ENCODE measurements around the gene PRR19. TPM values are rescaled to one million over a fixed set of nuclear protein-coding genes. Genes with fewer than 3 reads are reported as not detected.

The PRR19 gene
- total and polyA plus RNA-seq, 4 donors = 0.27 to 0.43 (median 0.42) TPM; not detected in 1

DNA sequence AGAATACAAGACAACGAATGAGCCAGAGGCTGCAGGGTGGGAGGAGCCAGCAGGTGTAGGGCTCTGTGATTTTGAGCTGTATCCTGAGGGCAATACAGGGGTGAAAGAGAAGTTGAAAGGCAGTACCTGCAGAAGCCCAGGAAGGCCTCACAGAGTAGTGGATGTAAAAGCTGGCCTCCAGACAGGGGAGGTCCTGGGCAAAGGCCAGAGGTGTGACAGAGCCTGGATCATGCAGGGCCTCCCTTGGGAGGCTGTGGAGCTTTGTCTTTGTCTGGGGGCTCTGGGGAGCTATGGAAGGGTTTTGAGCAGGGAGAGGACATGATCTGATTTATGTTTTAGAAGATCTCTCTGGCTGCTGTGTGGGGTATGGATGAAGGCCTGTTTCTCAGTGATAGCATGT, 26.2 kb downstream of the PRR19 start:
- Histone ChIP-seq H3K27me3 (ENCODE audit: control insufficient read depth in 4 of 4, insufficient read depth in 4 of 4, low read length in 3 of 4) (no peaks in the 10 kb centered on the region), H3K4me1 (ENCODE audit: control insufficient read depth in 4 of 4, insufficient read depth in 4 of 4, low read length in 3 of 4) (peaks cover 10 to 30% (median 20%) of the 10 kb centered on the region in 4 donors), H3K27ac (ENCODE audit: low read depth in 1 of 2, low read length in 2 of 2) (no peak overlapping the region), H3K9ac (ENCODE audit: low read depth in 1 of 2, low read length in 2 of 2) (no peak overlapping the region), H3K9me3 (ENCODE audit: control insufficient read depth in 4 of 4, low read length in 3 of 4) (no peaks in the 10 kb centered on the region), H3K36me3 (ENCODE audit: control insufficient read depth in 4 of 4, insufficient read depth in 3 of 4, low read depth in 1 of 4, low read length in 3 of 4) (no peaks in the 10 kb centered on the region), H3K4me3 (ENCODE audit: low read depth in 1 of 3, low read length in 3 of 3) (no peak overlapping the region)
- no peak for DNase-seq (ENCODE audit: low spot score)
- TF ChIP-seq, protein P1, sequence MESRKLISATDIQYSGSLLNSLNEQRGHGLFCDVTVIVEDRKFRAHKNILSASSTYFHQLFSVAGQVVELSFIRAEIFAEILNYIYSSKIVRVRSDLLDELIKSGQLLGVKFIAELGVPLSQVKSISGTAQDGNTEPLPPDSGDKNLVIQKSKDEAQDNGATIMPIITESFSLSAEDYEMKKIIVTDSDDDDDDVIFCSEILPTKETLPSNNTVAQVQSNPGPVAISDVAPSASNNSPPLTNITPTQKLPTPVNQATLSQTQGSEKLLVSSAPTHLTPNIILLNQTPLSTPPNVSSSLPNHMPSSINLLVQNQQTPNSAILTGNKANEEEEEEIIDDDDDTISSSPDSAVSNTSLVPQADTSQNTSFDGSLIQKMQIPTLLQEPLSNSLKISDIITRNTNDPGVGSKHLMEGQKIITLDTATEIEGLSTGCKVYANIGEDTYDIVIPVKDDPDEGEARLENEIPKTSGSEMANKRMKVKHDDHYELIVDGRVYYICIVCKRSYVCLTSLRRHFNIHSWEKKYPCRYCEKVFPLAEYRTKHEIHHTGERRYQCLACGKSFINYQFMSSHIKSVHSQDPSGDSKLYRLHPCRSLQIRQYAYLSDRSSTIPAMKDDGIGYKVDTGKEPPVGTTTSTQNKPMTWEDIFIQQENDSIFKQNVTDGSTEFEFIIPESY (IDR thresholded peaks at IDR 0.05) = no peak
- TF ChIP-seq TAF1 (conservative IDR thresholded peaks at IDR 0.05) (no peak), HNF4A (conservative IDR thresholded peaks at IDR 0.05) (no peak), EGR1 (IDR thresholded peaks at IDR 0.05; ENCODE audit: low read depth in 2 of 2) (no peak), RAD21 (IDR thresholded peaks at IDR 0.05) (no peak), FOXA1 (IDR thresholded peaks at IDR 0.05) (no peak), RXRA (IDR thresholded peaks at IDR 0.05) (no peak), SP1 (IDR thresholded peaks at IDR 0.05) (no peak), NR2F2 (IDR thresholded peaks at IDR 0.05) (no peak), JUND (IDR thresholded peaks at IDR 0.05) (no peak), YY1 (IDR thresholded peaks at IDR 0.05) (no peak), GABPA (IDR thresholded peaks at IDR 0.05 in 1 of 2, conservative IDR thresholded peaks at IDR 0.05 in 1 of 2) (no peak), ATF3 (IDR thresholded peaks at IDR 0.05) (no peak), FOXA2 (IDR thresholded peaks at IDR 0.05) (no peak), HNF4G (IDR thresholded peaks at IDR 0.05) (no peak)
- TF ChIP-seq, protein P2, sequence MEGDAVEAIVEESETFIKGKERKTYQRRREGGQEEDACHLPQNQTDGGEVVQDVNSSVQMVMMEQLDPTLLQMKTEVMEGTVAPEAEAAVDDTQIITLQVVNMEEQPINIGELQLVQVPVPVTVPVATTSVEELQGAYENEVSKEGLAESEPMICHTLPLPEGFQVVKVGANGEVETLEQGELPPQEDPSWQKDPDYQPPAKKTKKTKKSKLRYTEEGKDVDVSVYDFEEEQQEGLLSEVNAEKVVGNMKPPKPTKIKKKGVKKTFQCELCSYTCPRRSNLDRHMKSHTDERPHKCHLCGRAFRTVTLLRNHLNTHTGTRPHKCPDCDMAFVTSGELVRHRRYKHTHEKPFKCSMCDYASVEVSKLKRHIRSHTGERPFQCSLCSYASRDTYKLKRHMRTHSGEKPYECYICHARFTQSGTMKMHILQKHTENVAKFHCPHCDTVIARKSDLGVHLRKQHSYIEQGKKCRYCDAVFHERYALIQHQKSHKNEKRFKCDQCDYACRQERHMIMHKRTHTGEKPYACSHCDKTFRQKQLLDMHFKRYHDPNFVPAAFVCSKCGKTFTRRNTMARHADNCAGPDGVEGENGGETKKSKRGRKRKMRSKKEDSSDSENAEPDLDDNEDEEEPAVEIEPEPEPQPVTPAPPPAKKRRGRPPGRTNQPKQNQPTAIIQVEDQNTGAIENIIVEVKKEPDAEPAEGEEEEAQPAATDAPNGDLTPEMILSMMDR (IDR thresholded peaks at IDR 0.05; ENCODE audit: low read depth, low read length, missing input control) = no peak
- TF ChIP-seq, protein P3, sequence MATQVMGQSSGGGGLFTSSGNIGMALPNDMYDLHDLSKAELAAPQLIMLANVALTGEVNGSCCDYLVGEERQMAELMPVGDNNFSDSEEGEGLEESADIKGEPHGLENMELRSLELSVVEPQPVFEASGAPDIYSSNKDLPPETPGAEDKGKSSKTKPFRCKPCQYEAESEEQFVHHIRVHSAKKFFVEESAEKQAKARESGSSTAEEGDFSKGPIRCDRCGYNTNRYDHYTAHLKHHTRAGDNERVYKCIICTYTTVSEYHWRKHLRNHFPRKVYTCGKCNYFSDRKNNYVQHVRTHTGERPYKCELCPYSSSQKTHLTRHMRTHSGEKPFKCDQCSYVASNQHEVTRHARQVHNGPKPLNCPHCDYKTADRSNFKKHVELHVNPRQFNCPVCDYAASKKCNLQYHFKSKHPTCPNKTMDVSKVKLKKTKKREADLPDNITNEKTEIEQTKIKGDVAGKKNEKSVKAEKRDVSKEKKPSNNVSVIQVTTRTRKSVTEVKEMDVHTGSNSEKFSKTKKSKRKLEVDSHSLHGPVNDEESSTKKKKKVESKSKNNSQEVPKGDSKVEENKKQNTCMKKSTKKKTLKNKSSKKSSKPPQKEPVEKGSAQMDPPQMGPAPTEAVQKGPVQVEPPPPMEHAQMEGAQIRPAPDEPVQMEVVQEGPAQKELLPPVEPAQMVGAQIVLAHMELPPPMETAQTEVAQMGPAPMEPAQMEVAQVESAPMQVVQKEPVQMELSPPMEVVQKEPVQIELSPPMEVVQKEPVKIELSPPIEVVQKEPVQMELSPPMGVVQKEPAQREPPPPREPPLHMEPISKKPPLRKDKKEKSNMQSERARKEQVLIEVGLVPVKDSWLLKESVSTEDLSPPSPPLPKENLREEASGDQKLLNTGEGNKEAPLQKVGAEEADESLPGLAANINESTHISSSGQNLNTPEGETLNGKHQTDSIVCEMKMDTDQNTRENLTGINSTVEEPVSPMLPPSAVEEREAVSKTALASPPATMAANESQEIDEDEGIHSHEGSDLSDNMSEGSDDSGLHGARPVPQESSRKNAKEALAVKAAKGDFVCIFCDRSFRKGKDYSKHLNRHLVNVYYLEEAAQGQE (IDR thresholded peaks at IDR 0.05) = no peak
- TF ChIP-seq, protein P4, sequence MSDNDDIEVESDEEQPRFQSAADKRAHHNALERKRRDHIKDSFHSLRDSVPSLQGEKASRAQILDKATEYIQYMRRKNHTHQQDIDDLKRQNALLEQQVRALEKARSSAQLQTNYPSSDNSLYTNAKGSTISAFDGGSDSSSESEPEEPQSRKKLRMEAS (IDR thresholded peaks at IDR 0.05) = no peak
- 63% methylated on average over 1 of the region's 1 CpG for WGBS
